Fibroblast of skin of right biceps (primary cell): ENCODE data around the gene SPTBN2.
"Not testable (repeated sequence)": the region's sequence is repeated elsewhere in the genome, so short reads cannot be mapped to it uniquely, and the experiment has no call there.

Source experiments
- DNase-seq: peaks from one replicate; pipeline ENCODE4 v3.0.0-alpha.2; 2013

The SPTBN2 gene

GRCh38 chr11:66728693-66729385 is at the start of gene SPTBN2:
SPTBN2 (minus strand) TSS chr11:66729216; CDS start chr11:66721240, 7,976 bp downstream.
- no peak for DNase-seq

- no peak for DNase-seq
These were observed 39.8 kb upstream of the SPTBN2 start for GRCh38 chr11:66768818-66769217.

GRCh38 chr11:66768088-66768521 is 39.1 kb upstream of the SPTBN2 start:
- DNase-seq: peak; percentile 49

- no peak for DNase-seq
These were observed 38.6 kb upstream of the SPTBN2 start for GRCh38 chr11:66767666-66768065.

GRCh38 chr11:66766681-66767080 is 37.7 kb upstream of the SPTBN2 start:
- no peak for DNase-seq

- DNase-seq: no peak
These were observed 33.1 kb upstream of the SPTBN2 start for GRCh38 chr11:66762088-66762487.

GRCh38 chr11:66752148-66752547 is 23.1 kb upstream of the SPTBN2 start:
- DNase-seq: no peak

- no peak for DNase-seq
These were observed 20.1 kb upstream of the SPTBN2 start for GRCh38 chr11:66749091-66749490.

GRCh38 chr11:66747480-66747879 is 18.5 kb upstream of the SPTBN2 start:
- no peak for DNase-seq

GRCh38 chr11:66745356-66746235 is 16.6 kb upstream of the SPTBN2 start:
- no peak for DNase-seq

GRCh38 chr11:66744485-66745355 is 15.7 kb upstream of the SPTBN2 start:
- DNase-seq: peak; percentile 71

GRCh38 chr11:66743271-66743968 is 14.4 kb upstream of the SPTBN2 start:
- no peak for DNase-seq

GRCh38 chr11:66741153-66741552 is 12.1 kb upstream of the SPTBN2 start:
- no peak for DNase-seq

GRCh38 chr11:66739983-66740382 is 11.0 kb upstream of the SPTBN2 start:
- DNase-seq: peak; percentile 33

GRCh38 chr11:66734215-66734614 is 5.2 kb upstream of the SPTBN2 start:
- no peak for DNase-seq

GRCh38 chr11:66729447-66729846 is 431 bp upstream of the SPTBN2 start:
- no peak for DNase-seq

- DNase-seq: no peak
These were observed 851 bp downstream of the SPTBN2 start for GRCh38 chr11:66728038-66728692.

- no peak for DNase-seq
These were observed 1.6 kb downstream of the SPTBN2 start for GRCh38 chr11:66727282-66728037.

GRCh38 chr11:66725647-66726046 is 3.4 kb downstream of the SPTBN2 start:
- peak; percentile 76 for DNase-seq

- no peak for DNase-seq
These were observed 3.9 kb downstream of the SPTBN2 start for GRCh38 chr11:66725114-66725513.

GRCh38 chr11:66724167-66724566 is 4.8 kb downstream of the SPTBN2 start:
- not testable (repeated sequence) for DNase-seq
